Endothelial cell of hepatic sinusoid (primary cell): Measurements from ENCODE around the gene TNS1.

ENCODE experiments used
- in situ Hi-C: cut with HindIII; loops from 2 replicates; pipeline ENCODE4 v1.10.0; 2017; ENCODE audit warnings: low sequenced_read_pairs

TNS1 gene

DNA sequence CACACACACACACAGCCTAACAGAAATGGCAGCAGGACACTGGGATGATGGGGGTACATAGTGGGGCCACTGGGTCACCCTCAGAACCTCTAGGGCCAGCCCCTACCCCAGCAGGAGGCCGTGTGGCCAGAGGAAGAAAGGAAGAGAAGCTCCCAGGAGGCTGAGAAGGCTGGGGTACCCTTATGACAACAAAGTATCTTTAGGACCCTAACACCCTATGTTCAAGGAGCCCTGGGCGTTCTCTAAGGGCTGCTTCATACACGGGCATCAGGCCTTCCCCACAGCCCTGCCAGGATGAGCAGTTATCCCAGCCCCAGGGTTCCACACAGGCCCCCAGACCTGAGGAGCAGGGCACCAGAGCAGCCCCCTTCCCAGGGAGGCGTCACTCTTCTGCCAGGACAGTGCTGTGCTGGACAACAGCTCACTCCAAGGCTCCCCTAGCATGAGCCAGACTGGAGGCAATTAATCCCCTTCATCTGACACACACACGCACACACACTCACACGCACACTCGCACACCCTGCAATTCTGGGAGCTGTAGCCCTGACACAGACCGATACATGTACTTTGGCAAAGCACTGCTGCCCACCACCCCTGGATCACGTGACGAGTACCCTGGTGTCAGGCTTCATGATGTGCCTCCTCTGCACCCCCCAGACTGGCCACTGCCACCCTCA, 163.6 kb downstream of the TNS1 start:
- in situ Hi-C loops = no loop called here

DNA sequence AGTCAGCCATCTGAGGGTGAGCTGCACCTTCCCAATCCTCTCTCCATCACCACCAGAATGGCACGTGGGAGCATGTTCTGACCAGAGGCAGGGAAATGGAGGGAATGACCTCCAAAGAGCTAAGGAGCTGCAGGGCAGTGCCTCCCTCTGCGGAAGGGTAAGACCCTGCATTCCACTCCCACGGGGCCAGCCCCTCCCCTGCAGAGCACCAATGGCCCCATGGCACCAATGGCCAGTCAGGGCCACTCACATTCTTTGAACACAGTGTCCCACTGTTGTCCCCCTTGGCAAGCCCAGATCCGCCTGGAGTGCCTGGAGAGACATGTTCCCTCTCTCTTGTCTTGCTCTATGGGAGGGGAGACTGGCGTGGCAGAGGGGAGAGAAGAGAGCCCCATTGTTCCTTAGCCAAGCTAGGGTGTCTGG, 164.4 kb downstream of the TNS1 start:
- in situ Hi-C loops = no loop called here

- in situ Hi-C loops = no loop called here
These were observed 165.3 kb downstream of the TNS1 start for GRCh38 chr2:217837530-217837929.

DNA sequence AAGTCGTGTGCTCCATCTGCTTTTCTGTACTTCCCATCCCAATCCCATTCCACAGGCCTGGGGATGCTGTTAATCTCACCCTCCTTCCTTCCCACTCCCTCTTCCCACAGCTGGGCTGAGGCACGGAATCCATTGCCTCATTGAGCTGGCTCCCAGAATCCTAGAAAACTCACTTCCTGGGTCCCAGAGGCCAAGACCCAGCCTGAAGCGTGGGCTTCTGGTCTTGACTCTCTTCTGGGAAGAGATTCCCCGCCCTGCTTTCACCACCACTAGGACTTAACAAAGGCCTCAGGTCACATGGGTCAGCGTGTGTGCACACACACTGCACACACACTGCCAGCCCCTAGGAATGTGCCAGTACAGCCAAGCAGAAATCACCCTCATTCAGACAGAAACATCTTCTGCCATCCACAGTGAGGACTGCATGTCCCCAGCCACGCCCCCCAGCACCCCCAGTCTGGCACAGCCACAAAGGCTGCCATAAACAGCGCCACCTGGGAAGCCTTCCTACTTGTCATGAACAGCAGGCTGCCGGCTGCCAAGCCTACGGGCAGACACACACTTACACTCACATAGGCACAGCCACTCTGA, 165.8 kb downstream of the TNS1 start:
- in situ Hi-C loops = no loop called here

DNA sequence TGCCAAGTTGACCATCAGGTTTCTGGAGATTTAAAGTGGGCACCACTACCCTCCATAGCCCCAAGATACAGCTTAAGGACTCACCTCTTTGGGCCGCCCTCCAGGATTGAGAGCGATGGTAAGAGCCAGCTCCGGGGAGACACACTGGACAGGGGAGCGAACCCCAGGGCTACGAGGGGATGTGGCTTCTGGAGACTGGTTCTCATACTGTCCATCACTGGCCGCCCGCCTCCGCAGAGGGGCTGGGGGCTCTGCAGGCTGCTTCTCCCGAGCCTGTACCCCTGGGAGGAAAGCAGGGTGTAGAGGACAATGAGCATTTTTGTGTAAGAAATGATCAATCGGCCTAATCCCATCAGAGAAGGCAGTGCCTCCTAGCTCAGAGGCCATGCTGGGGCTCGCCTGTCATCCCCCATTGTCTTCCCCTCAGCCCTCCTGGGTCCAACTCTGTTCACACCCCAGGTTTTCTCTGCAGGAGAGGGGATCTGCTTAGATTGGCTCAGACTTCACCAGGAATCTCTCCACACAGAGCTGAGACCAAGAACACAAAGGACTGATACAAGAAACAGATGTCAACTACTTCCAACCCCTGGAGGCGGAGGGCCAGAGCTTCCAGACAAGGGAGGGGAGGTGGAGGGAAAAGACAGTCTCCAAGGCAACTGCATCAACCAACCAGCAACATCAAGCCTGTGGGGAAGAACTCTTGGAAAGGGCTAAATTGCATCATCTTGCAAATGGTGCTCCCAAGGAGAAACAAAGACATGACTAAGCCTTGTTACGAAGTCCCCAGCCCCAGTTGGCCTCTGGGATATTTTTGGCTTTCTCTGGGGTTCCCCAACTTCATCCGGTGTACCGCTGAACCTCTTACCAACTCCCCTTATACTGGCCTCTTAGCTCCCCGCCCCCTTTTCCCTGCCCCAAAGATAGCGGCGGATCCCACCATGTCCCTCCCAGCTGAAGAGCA, 166.6 kb downstream of the TNS1 start:
- in situ Hi-C loops = no loop called here

DNA sequence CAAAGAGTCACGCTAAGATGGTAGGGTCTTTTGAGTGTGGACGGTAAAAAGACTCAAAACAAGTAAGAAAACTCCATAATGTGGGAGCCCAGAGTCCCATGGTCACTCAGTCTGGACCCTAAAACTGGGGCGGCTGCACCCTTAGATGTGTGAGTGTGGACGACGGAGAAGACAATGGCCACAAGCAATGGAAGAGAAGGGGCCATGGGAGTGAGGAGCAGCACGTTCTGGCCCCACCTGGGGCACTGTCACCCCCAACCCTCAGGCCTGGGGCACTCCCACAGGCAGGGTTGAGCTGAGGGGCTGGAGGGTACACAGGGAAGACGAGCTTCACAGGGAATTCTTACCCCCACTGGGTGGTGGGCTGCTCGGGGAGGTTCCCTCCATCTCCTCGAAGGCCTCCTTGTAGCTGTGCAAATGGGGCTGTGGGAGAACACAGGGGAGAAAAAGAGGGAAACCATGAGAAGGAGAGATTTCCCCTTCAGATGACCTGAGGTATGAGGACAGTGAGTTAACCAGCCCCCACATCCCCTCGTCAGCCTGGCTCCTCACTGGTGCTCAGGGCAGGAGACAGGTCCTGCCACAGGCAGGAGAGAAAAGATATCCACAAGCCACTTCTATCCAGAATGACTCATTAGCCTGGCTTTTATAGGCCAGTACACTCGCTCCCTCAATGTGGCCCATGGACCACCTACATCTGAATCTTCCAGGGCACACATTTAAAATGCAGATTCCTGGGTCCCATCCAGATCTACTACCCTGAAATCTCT, 167.9 kb downstream of the TNS1 start:
- in situ Hi-C loops = no loop called here

GRCh38 chr2:217834057-217834620, 168.7 kb downstream of the TNS1 start:
- in situ Hi-C loops = no loop called here

GRCh38 chr2:217833439-217833838, 169.4 kb downstream of the TNS1 start:
- in situ Hi-C loops = no loop called here

DNA sequence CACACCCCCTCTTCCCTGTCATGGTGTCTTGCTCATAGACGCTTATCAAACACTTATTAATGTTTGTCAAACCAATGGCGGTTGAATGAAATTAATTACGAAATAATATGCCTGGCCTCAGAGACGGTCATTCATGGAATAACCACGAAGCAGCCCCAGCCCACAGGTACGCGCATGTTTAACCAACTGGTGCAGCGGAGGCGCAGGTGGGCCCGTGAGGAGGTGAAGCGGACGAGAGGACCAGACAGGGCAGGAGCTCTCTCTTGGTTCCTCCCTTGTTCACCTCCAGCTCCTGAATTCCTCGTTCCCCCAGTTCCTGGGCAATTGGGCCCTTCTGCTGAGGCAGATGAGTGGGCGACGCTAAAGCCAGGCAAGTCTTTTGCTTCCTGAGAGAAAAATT, 169.8 kb downstream of the TNS1 start:
- in situ Hi-C loops = no loop called here

- in situ Hi-C loops = no loop called here
These were observed 170.7 kb downstream of the TNS1 start for GRCh38 chr2:217832115-217832514.

- in situ Hi-C loops = no loop called here
These were observed 171.5 kb downstream of the TNS1 start for GRCh38 chr2:217831306-217831705.

DNA sequence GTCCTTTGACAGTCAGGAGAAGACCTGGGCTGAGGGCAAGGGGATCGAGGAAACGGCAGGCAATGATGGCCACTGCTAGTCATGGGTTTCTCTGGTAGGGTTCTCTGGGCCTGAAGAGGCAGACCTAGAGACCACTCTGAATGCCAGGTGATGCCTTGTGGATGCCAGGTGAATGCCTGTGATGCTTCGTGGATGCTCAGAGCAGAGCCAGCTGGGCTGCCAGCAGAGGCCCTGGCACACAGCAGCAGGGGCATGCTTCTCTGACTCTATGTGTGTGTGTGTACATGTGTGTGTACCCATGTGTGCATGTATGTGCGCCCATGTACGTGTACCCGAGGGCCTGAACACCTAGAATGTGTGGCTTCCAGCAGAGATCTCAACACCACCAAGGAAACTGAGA, 172.0 kb downstream of the TNS1 start:
- in situ Hi-C loops = no loop called here

DNA sequence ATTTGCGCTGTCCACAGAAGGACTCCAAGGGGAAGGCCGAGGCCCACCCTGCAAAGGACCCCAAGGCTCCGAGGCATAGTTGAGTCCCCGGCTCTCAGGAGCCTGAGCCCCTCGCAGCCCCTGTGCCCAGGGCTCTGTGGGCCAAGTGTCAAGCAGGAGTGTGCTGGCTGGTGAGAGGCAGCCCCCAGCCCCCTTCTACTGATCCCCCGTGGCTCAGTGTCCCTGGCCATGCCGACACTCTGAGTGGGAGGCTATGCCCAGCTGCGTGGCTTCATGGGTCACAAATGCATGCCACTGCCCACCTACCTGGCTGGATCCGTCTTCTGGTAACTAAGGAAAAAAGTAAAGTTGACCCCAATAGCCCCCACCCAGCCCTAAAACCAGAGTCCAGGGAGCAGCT, 172.7 kb downstream of the TNS1 start:
- in situ Hi-C loops = no loop called here

DNA sequence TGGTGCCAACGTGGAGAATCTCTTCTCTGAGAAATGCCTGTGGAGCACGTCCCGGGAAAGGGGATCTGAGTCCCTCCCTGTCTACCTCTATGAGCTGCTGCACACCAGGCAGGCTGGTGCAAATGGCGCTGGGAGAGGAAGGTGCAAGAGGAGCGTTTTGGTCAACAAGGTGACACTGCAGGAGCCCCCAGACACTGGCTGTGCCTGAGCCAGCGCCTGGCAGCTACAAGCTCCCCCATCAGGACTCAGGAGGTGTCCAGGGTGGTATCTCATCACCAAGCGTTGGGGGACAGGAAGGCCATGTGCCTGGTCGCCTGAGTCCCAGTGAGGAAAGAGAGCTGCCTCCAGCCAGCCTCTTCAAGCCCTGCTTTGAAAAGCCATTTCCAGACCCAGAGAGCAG, 173.4 kb downstream of the TNS1 start:
- in situ Hi-C loops = no loop called here

GRCh38 chr2:217828336-217828735, 174.5 kb downstream of the TNS1 start:
- in situ Hi-C loops = no loop called here

- in situ Hi-C loops = no loop called here
These were observed 175.2 kb downstream of the TNS1 start for GRCh38 chr2:217827430-217828201.

GRCh38 chr2:217826991-217827390, 175.8 kb downstream of the TNS1 start:
- in situ Hi-C loops = no loop called here

GRCh38 chr2:217826520-217826919, 176.3 kb downstream of the TNS1 start:
- in situ Hi-C loops = no loop called here

DNA sequence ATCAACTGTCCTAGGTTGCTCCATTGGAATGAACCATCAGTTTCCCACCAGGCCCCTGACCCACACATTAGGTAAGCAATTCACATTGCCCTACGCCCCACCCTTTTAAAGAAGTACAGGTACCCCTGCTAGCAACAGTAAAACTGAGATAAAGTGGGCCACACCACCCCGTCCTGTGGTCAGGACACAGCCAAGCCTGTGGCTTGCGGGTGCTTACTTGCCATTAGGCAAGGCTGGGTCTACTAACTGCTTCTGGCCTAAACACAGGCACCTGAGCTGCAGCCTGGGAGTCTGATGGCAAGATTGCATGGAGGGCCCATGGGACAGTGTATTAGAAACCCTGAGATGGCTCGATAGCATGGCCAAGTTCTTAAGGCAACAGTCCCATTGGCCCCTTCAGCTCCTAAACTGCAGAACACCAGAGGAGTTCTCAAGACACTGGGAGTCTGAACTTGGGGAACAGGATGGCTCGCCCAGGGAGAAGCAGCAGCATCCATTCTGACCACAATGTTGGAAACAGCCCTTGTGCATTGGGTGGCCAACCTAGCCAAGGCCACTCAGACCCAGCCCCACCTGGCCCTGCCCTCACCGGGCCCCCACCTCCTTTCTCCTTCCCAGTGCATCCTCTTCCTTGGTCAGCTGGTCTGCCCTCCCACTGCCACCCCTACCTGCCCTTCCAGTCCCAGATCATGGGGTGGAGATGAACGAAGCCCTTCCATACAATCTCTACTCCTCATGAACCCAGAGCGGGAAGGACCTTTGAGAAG, 177.1 kb downstream of the TNS1 start:
- in situ Hi-C loops = no loop called here
